HepG2 (cell line): ENCODE data around the gene SRD5A3. TPM values are rescaled to one million over a fixed set of nuclear protein-coding genes. Genes with fewer than 3 reads are reported as not detected.

Experiments
- ATAC-seq: fragments of 200-7000 bp; cut with Tn5 transposase; 3 replicates; pipeline ENCODE4 v1.9.1; 2020; ENCODE audit warnings: mild to moderate bottlenecking, moderate library complexity
- BruUV-seq: library from RNA; stranded (reverse); fragments of 400-500 nt; replicated peaks from 2 replicates; lab custom pipeline; 2021; lab: Mats Ljungman, UMichigan
- CTCF ChIA-PET: fragments of 300-600 bp; formaldehyde crosslinking; extraction: SDS; loops from one replicate; lab custom pipeline; 2021; ENCODE audit warnings: low total read pairs, inconsistent platforms, low intra/inter-chr PET ratio; lab: Yijun Ruan, JAX
- POLR2A ChIA-PET: fragments of 350-600 bp; sonication (Branson Sonifier 250); formaldehyde crosslinking; loops from one replicate; lab custom pipeline; 2020; ENCODE audit warnings: antibody characterized with exemption, inconsistent platforms; lab: Yijun Ruan, JAX
- DNase-seq: peaks from one replicate; pipeline ENCODE4 v3.0.0-alpha.2; 2015; ENCODE audit warnings: low spot score
- FAIRE-seq: peaks from 3 replicates; lab custom pipeline; 2011; peaks lifted over from hg19 to GRCh38; lab: Jason Lieb, UNC
- H2AFZ ChIP-seq: one replicate; pipeline ENCODE4 v1.6.1; 2011; ENCODE audit warnings: low read length, inconsistent platforms
- H3K27ac ChIP-seq: fragments of 300-600 bp; 3 replicates; pipeline ENCODE4 v1.8.0; 2011; ENCODE audit warnings: mixed run types, mild to moderate bottlenecking, mixed read lengths, low read length, inconsistent platforms; ENCODE audit not compliant: insufficient read depth; ENCODE audit errors: extremely low read length
- H3K27me3 ChIP-seq, 2 experiments: fragments of 200-600 bp in 1 of 2; 2 replicates in 1 of 2; 3 replicates in 1 of 2; pipeline versions ENCODE4 v1.6.0 to v1.8.0; 2011; ENCODE audit warnings: low read length in 2 of 2, mild to moderate bottlenecking in 2 of 2, moderate library complexity in 2 of 2, inconsistent platforms in 1 of 2; ENCODE audit not compliant: insufficient read depth in 2 of 2, control insufficient read depth in 1 of 2
- H3K36me3 ChIP-seq, 2 experiments: fragments of 200-600 bp in 1 of 2; replicated peaks in 1 of 2; 2 replicates in 1 of 2; 3 replicates in 1 of 2; pipeline versions ENCODE4 v1.5.1 to v1.8.0; 2011; ENCODE audit warnings: low read length in 2 of 2, inconsistent platforms in 1 of 2; ENCODE audit not compliant: insufficient read depth in 2 of 2, control insufficient read depth in 1 of 2
- H3K4me1 ChIP-seq: 2 replicates; pipeline ENCODE4 v1.5.1; 2012; ENCODE audit warnings: low read length, inconsistent platforms; ENCODE audit not compliant: insufficient read depth
- H3K4me2 ChIP-seq: 2 replicates; pipeline ENCODE4 v1.6.0; 2011; ENCODE audit warnings: low read depth, low read length, inconsistent platforms
- H3K4me3 ChIP-seq, 3 experiments: fragments of 200-600 bp in 1 of 3; sonication (generic), shearing (Covaris generic) in 1 of 3; replicated peaks in 1 of 3; 2 replicates each; pipeline ENCODE4 v1.5.1; 2011 to 2016; ENCODE audit warnings: low read length in 3 of 3, inconsistent platforms in 2 of 3, low read depth in 2 of 3, mild to moderate bottlenecking in 2 of 3, control low read depth in 1 of 3, mixed read lengths in 1 of 3; ENCODE audit not compliant: insufficient read depth in 1 of 3
- H3K79me2 ChIP-seq: one replicate; pipeline ENCODE4 v1.6.1; 2011; ENCODE audit warnings: low read length, inconsistent platforms; ENCODE audit not compliant: insufficient read depth
- H3K9ac ChIP-seq: 2 replicates; pipeline ENCODE4 v1.6.0; 2011; ENCODE audit warnings: mild to moderate bottlenecking, low read depth, low read length, inconsistent platforms; ENCODE audit not compliant: insufficient read depth
- H3K9me3 ChIP-seq: 2 replicates; pipeline ENCODE4 v1.5.1; 2012; ENCODE audit warnings: mild to moderate bottlenecking, low read length
- H4K20me1 ChIP-seq: 2 replicates; pipeline ENCODE4 v1.6.0; 2011; ENCODE audit warnings: inconsistent platforms, mild to moderate bottlenecking, low read length, moderate library complexity; ENCODE audit not compliant: insufficient read depth
- ARNTL ChIP-seq: sonication (generic); formaldehyde crosslinking; IDR thresholded peaks from 2 replicates; pipeline ENCODE4 v1.4.0; 2020; ENCODE audit warnings: mild to moderate bottlenecking, missing genetic modification reagents
- BRD4 ChIP-seq: sonication (generic); formaldehyde crosslinking; IDR thresholded peaks from 2 replicates; pipeline ENCODE4 v1.4.0; 2020; ENCODE audit warnings: missing genetic modification reagents
- CENPX ChIP-seq: sonication (generic); formaldehyde crosslinking; IDR thresholded peaks from 2 replicates; pipeline ENCODE4 v1.9.0; 2021; ENCODE audit warnings: mild to moderate bottlenecking, missing genetic modification reagents, moderate library complexity
- CREB3 ChIP-seq: sonication (generic); formaldehyde crosslinking; IDR thresholded peaks from 2 replicates; pipeline ENCODE4 v1.5.0; 2020; ENCODE audit warnings: missing genetic modification reagents
- FIP1L1 ChIP-seq: fragments of 200-400 bp; formaldehyde crosslinking; IDR thresholded peaks from 2 replicates; pipeline ENCODE4 v1.6.1; 2018; ENCODE audit warnings: low read depth, mild to moderate bottlenecking, low read length, moderate library complexity, borderline replicate concordance; ENCODE audit not compliant: insufficient read depth
- HMG20B ChIP-seq: conservative IDR thresholded peaks from 2 replicates; pipeline ENCODE4 v1.6.1; 2016; ENCODE audit warnings: missing genetic modification reagents, missing compliant biosample characterization
- NFYB ChIP-seq: sonication (generic); formaldehyde crosslinking; IDR thresholded peaks from 2 replicates; pipeline ENCODE4 v1.4.0; 2020; ENCODE audit warnings: missing genetic modification reagents
- NPAS2 ChIP-seq: sonication (generic); formaldehyde crosslinking; IDR thresholded peaks from 2 replicates; pipeline ENCODE4 v1.8.0; 2022; ENCODE audit warnings: mild to moderate bottlenecking, missing genetic modification reagents, borderline replicate concordance
- ONECUT2 ChIP-seq: sonication (generic); formaldehyde crosslinking; IDR thresholded peaks from 2 replicates; pipeline ENCODE4 v1.4.0; 2020; ENCODE audit warnings: missing genetic modification reagents
- RNF2 ChIP-seq: fragments of 450-650 bp; conservative IDR thresholded peaks from 2 replicates; pipeline ENCODE4 v1.6.1; 2016; ENCODE audit warnings: low read depth
- SSRP1 ChIP-seq: IDR thresholded peaks from 2 replicates; pipeline ENCODE4 v1.6.1; 2016; ENCODE audit warnings: control low read depth
- TEAD3 ChIP-seq: optimal IDR thresholded peaks from 2 replicates; pipeline ENCODE3; 2016; ENCODE audit warnings: borderline replicate concordance
- ZFP62 ChIP-seq: sonication (generic); formaldehyde crosslinking; IDR thresholded peaks from 2 replicates; pipeline ENCODE4 v1.4.0; 2020; ENCODE audit warnings: missing genetic modification reagents
- ZKSCAN1 ChIP-seq: fragments of 150-350 bp; IDR thresholded peaks from 2 replicates; pipeline ENCODE4 v1.6.1; 2014; ENCODE audit warnings: low read length
- ZNF512 ChIP-seq: sonication (generic); formaldehyde crosslinking; IDR thresholded peaks from 2 replicates; pipeline ENCODE4 v1.4.0; 2020; ENCODE audit warnings: mild to moderate bottlenecking, missing genetic modification reagents
- ZNF615 ChIP-seq: sonication (generic); formaldehyde crosslinking; IDR thresholded peaks from 2 replicates; pipeline ENCODE4 v1.5.0; 2020; ENCODE audit warnings: mild to moderate bottlenecking, missing genetic modification reagents, borderline replicate concordance
- ZNF770 ChIP-seq: sonication (generic); formaldehyde crosslinking; IDR thresholded peaks from 2 replicates; pipeline ENCODE4 v1.5.0; 2020; ENCODE audit warnings: mild to moderate bottlenecking, missing genetic modification reagents
- ZNF784 ChIP-seq: sonication (generic); formaldehyde crosslinking; IDR thresholded peaks from 2 replicates; pipeline ENCODE4 v1.5.1; 2020; ENCODE audit warnings: missing genetic modification reagents, mild to moderate bottlenecking, borderline replicate concordance
- ZNF83 ChIP-seq: sonication (generic); formaldehyde crosslinking; IDR thresholded peaks from 2 replicates; pipeline ENCODE4 v1.4.0; 2020; ENCODE audit warnings: missing genetic modification reagents, mild to moderate bottlenecking, borderline replicate concordance
- WGBS: methylation state at CpG from one replicate; pipeline ENCODE4 v1.1.6; 2017; ENCODE audit warnings: low lambda C conversion rate; 5-methylcytosine and 5-hydroxymethylcytosine counted together
- in situ Hi-C: cut with HindIII; loops from 2 replicates; pipeline ENCODE4 v1.10.0; 2017; ENCODE audit warnings: low pct_unique_long_range_greater_than_20kb; ENCODE audit not compliant: extremely low pct_ligation_motif_present
- intact Hi-C: fragments of 100-400 bp; cut with micrococcal nuclease; formaldehyde crosslinking; loops from one replicate; pipeline ENCODE4 v1.10.0; 2022; ENCODE audit not compliant: unreplicated experiment
- polyA plus RNA-seq, 8 experiments: library from polyadenylated mRNA; depleted of rRNA in 3 of 8; stranded (reverse) in 7 of 8; unstranded in 1 of 8; fragments of >200 nt; fragmentation: Illumina TruSeq in 4 of 8; extraction: Trizol in 4 of 8; gene quantifications; 2 replicates each; pipeline versions ENCODE4 v1.2.1 to v1.2.3, GENCODE V29; 2011 to 2016; ENCODE audit warnings: low read depth in 4 of 8, missing spikeins in 1 of 8, mixed read lengths in 1 of 8; ENCODE audit not compliant: insufficient read depth in 1 of 8
- total RNA-seq, 5 experiments: library from RNA; depleted of rRNA; stranded (reverse); fragments of >200 nt; fragmentation: Illumina TruSeq; extraction: Trizol; gene quantifications; 2 replicates each; pipeline ENCODE4 v1.2.3, GENCODE V29; 2016; ENCODE audit warnings: low read depth in 1 of 5

SRD5A3 gene
- total and polyA plus RNA-seq, 2 of the 13 experiments (the other 11 are each of a cell fraction or from before 2014, with no cell fraction given): 12.4 to 18.4 TPM

- ATAC-seq (peak; percentile 98), FAIRE-seq (no peak), DNase-seq (peak; percentile 77)
- Histone ChIP-seq H2AFZ (peak within 1 kb of the TSS; percentile 83), H3K36me3 (peaks cover 0 to 6% of the 10 kb centered on the region in 2 experiments; a peak in 1 of 5 replicates), H3K79me2 (peaks cover 38% of the 10 kb centered on the region), H3K27ac (peak within 1 kb of the TSS; percentile 80), H4K20me1 (peaks cover 20% of the 10 kb centered on the region), H3K4me3 (peak within 1 kb of the TSS; percentile 84 to 98 (median 91)), H3K9ac (peak within 1 kb of the TSS; percentile 84), H3K9me3 (no peaks in the 10 kb centered on the region), H3K27me3 (no peaks in the 10 kb centered on the region; a peak in 1 of 5 replicates), H3K4me2 (peak within 1 kb of the TSS; percentile 77), H3K4me1 (peaks cover 52% of the 10 kb centered on the region)
- BruUV-seq: no TSS peak
- ChIA-PET CTCF (no interaction called here), POLR2A (interaction anchor here (0.6 to 2.8 kb wide), 7 partner anchors 9 to 458 kb away, joined by 4 to 21 read pairs (median 8); partner anchors contain the start of genes CLOCK and SRD5A3)
- intact Hi-C loops (loop anchor here (2.0 to 5.0 kb wide), 2 partner anchors 37 to 49 kb away; partner anchors contain the start of gene SRD5A3), in situ Hi-C loops (loop anchor here (25.0 kb wide), 1 partner anchor 467 kb away; the partner anchor contains the start of gene EXOC1)
- WGBS: 2% methylated on average over 19 of the region's 95 CpGs
- TF ChIP-seq NFYB (CRISPR knock-in tag) (peak; percentile 89), ZKSCAN1 (no peak), ZNF83 (CRISPR knock-in tag) (no peak), CREB3 (CRISPR knock-in tag) (no peak), TEAD3 (no peak), ZNF770 (CRISPR knock-in tag) (peak; percentile 45; the same call in 1 of the 2 replicates), RNF2 (peak; percentile 64), ZNF784 (CRISPR knock-in tag) (peak; percentile 57; the same call in 1 of the 2 replicates), NPAS2 (CRISPR knock-in tag) (no peak; the same call in 1 of the 2 replicates), SSRP1 (no peak), ZFP62 (CRISPR knock-in tag) (no peak), ONECUT2 (no peak), CENPX (CRISPR knock-in tag) (no peak), ZNF512 (CRISPR knock-in tag) (peak; percentile 56; the same call in 1 of the 2 replicates), HMG20B (no peak), FIP1L1 (no peak), ZNF615 (CRISPR knock-in tag) (0 out of 2 replicates have a peak, but pooled peaks have one; percentile 21), ARNTL (no peak), BRD4 (CRISPR knock-in tag) (peak; percentile 38; the same call in 1 of the 2 replicates)
These were observed 49.7 kb downstream of the SRD5A3 start, which contains the start of gene TMEM165 for GRCh38 chr4:55395529-55396307. Gene TMEM165, plus strand, starts transcription at chr4:55395957. Its CDS starts 233 bp downstream, at chr4:55396190.
